Esophagus squamous epithelium (tissue), 5 donors: ENCODE measurements around the gene TRIB2. TPM values are rescaled to one million over a fixed set of nuclear protein-coding genes. Genes with fewer than 3 reads are reported as not detected.
A peak's percentile ranks its signal among the peaks of the same experiment; 100 is the strongest.

Source experiments
- DNase-seq: peaks from one replicate; lab custom pipeline; 2025; lab: John Stamatoyannopoulos, UW
- H3K27ac ChIP-seq, 4 donors: fragments of 200-600 bp; sonication (generic); one replicate each; pipeline ENCODE4 v1.5.1; 2016 to 2019; ENCODE audit warnings: mild to moderate bottlenecking in 1 of 4
- H3K27me3 ChIP-seq, 4 donors: fragments of 200-600 bp; sonication (generic); 1 replicate in 3 of 4; 2 replicates in 1 of 4; pipeline versions ENCODE4 v1.5.1 to v1.6.0; 2017 to 2021; ENCODE audit warnings: antibody characterized with exemption in 1 of 4
- H3K36me3 ChIP-seq, 3 donors: fragments of 200-600 bp; sonication (generic); one replicate each; pipeline ENCODE4 v1.5.1; 2016 to 2019
- H3K4me1 ChIP-seq, 3 donors: fragments of 200-600 bp; sonication (generic); one replicate each; pipeline ENCODE4 v1.5.1; 2017 to 2019
- H3K4me3 ChIP-seq, 4 donors: fragments of 200-600 bp; sonication (generic); 1 replicate in 3 of 4; 2 replicates in 1 of 4; pipeline ENCODE4 v1.5.1; 2016 to 2019; ENCODE audit warnings: mild to moderate bottlenecking in 2 of 4, moderate library complexity in 1 of 4
- H3K9me3 ChIP-seq, 3 donors: fragments of 200-600 bp; sonication (generic); one replicate each; pipeline ENCODE4 v1.5.1; 2016 to 2019
- POLR2A ChIP-seq, 4 donors: fragments of 450-650 bp; IDR thresholded peaks; one replicate each; pipeline ENCODE4 v1.6.1; 2017; ENCODE audit warnings: antibody characterized with exemption in 4 of 4, mild to moderate bottlenecking in 4 of 4, moderate library complexity in 3 of 4
- WGBS, 2 donors: methylation state at CpG; one replicate each; pipeline ENCODE4 v1.1.5; 2018; 5-methylcytosine and 5-hydroxymethylcytosine counted together
- intact Hi-C: fragments of 100-400 bp; cut with DNase I; formaldehyde crosslinking; loops from one replicate; pipeline ENCODE4 v1.15.0; 2022
- total RNA-seq, 4 donors: library from RNA; depleted of rRNA; stranded (reverse); fragments of >200 nt; gene quantifications; one replicate each; pipeline ENCODE4 v1.1.0, GENCODE V29; 2016
- TF ChIP-seq, protein P1 (sequence below), 6 experiments: fragments of 450-650 bp in 4 of 6; fragments of 200-600 bp in 2 of 6; sonication (generic) in 2 of 6; IDR thresholded peaks; one replicate each; pipeline ENCODE4 v1.5.1; 2016 to 2019; ENCODE audit warnings: antibody characterized with exemption in 6 of 6, mild to moderate bottlenecking in 4 of 6, moderate library complexity in 4 of 6
- donor health status: DM: yes; HTN: yes; CAD: no.

Gene TRIB2
- total RNA-seq, result 10 to 100 TPM in 3 of 4 donors, 1 to 10 TPM in 1; 9.8 to 42.2 (median 32.4) TPM

DNA sequence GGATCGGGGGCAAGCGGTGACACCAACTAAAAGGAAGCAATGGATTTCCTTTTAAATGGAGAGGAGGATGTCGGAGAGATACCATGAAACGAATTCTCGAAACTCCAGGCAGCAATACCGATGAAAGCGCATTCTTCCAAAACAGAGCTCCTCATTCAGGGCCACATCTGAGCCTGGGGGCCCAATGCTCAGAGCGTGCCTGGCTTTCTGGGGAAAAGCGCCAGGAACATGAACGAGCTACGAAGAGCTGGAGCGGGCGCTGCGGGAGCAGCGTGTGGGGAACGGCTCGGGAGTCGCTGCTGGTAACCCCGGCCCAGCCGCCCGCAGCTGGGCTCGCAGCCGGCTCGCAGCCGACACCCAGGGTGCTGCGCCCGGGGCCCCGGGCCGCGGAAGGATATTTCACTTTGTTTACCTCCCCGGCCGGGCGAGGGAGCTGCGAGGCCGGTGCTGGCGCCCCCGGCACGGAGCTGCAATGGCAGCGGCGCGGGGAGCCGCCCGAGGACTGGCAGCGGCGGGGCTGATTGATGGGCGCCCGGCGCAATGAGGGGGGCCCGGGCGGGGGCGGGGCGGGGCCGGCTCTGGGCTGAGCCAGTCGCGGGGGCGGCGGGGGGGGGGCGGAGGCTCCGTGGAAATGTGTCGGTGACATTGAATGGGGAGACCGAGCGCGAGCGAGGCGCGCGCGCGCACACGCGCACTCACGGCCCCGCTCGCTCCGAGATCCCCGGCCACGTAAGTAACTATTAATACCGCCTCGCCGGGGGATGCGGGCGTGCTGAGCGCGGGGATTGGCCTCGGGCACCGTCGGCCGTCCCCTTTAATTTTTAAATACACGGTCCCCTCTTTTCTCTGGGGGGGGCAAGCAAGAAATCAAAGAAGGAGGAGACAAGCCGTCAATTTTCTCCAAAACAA, at the start of gene TRIB2:
Gene TRIB2, plus strand, starts transcription at position 655 of the 909 bp plus-strand sequence. CDS start 1,372 bp downstream, outside the sequence.
- Histone ChIP-seq H3K4me3 (peak within 1 kb of the TSS; percentile 53 to 93 (median 80)), H3K9me3 (no peaks in the 10 kb centered on the region), H3K27ac (peak within 1 kb of the TSS; percentile 87 to 92 (median 90)), H3K27me3 (peaks cover 0 to 6% (median 0%) of the 10 kb centered on the region in 4 donors), H3K36me3 (no peaks in the 10 kb centered on the region), H3K4me1 (peaks cover 13 to 63% (median 20%) of the 10 kb centered on the region in 3 donors)
- peak; percentile 67 for DNase-seq
- 0 to 3% methylated on average over 16 to 27 of the region's 90 CpGs for WGBS, 2 donors
- intact Hi-C loops, result loop anchor here (5.0 kb wide), 1 partner anchor 884 kb away; no protein-coding TSS in a partner anchor
- TF ChIP-seq, protein P1, sequence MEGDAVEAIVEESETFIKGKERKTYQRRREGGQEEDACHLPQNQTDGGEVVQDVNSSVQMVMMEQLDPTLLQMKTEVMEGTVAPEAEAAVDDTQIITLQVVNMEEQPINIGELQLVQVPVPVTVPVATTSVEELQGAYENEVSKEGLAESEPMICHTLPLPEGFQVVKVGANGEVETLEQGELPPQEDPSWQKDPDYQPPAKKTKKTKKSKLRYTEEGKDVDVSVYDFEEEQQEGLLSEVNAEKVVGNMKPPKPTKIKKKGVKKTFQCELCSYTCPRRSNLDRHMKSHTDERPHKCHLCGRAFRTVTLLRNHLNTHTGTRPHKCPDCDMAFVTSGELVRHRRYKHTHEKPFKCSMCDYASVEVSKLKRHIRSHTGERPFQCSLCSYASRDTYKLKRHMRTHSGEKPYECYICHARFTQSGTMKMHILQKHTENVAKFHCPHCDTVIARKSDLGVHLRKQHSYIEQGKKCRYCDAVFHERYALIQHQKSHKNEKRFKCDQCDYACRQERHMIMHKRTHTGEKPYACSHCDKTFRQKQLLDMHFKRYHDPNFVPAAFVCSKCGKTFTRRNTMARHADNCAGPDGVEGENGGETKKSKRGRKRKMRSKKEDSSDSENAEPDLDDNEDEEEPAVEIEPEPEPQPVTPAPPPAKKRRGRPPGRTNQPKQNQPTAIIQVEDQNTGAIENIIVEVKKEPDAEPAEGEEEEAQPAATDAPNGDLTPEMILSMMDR (IDR thresholded peaks at IDR 0.05), result peak in 2 of 6 experiments; percentile 1 to 16
- TF ChIP-seq POLR2A (IDR thresholded peaks at IDR 0.05), result peak in 2 of 4 donors; percentile 63 to 74

DNA sequence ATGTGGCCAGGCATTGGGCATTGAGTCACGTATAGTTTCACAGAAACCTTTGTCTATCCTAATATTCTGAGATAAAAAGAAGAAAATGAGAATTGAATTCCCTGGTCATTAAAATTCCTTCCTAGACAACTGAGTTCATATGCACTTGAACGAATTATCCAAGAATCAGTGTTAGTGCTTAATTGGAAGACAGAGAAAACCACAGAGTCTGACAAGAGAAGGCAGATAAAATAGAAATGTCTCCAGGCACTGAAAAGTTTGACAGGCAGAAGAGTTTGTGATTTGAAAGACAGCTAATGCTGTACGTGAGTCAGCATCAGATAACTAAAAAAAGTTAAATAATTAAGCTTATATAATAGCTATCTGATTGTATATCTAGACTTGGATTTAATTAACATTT, 47.7 kb upstream of the TRIB2 start:
- intact Hi-C loops, result no loop called here
- Histone ChIP-seq H3K9me3 (peaks cover 0 to 21% (median 11%) of the 10 kb centered on the region in 3 donors), H3K36me3 (no peaks in the 10 kb centered on the region), H3K4me3 (no peak overlapping the region), H3K27ac (no peak overlapping the region), H3K4me1 (no peaks in the 10 kb centered on the region), H3K27me3 (peaks cover 0 to 3% (median 0%) of the 10 kb centered on the region in 4 donors)
- WGBS, 2 donors, result 46 to 64% methylated on average over 3 of the region's 3 CpGs
- TF ChIP-seq POLR2A (IDR thresholded peaks at IDR 0.05), result no peak
- TF ChIP-seq, protein P1 (IDR thresholded peaks at IDR 0.05), result no peak
- no peak for DNase-seq

DNA sequence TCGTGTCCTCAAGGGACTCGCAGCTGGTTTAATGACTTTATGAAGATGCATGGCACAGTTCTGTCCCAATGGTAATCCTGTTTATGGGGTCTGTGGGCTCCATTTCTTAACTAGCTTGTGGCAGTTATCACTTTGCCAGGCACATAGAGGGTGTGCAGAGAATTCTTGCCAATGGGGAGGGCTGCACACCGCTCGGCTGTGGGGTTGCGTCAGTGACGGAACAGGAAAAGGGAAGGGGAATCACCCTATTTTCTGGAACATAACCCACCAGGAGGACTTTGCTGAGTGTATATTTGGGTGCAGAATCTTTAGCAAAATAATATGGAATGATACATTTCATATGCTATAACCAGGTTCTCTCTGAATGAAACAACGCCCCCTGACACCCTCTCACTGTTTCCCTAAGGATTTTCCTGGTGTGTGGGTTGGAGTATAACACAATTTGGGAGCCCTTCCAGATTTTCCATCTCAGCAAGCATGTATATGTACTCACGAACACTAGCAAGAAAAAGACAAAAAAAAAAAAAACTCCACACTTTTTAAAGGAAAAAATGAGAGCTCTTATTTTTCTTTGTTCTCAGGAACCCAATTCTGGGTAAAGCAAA, 43.9 kb upstream of the TRIB2 start:
- 80 to 81% methylated on average over 5 to 8 of the region's 8 CpGs for WGBS, 2 donors
- intact Hi-C loops, result no loop called here
- no peak for DNase-seq
- Histone ChIP-seq H3K27me3 (peaks cover 0 to 3% (median 0%) of the 10 kb centered on the region in 4 donors), H3K4me1 (peaks cover 0 to 9% (median 8%) of the 10 kb centered on the region in 3 donors), H3K27ac (no peak overlapping the region), H3K4me3 (no peak overlapping the region), H3K36me3 (no peaks in the 10 kb centered on the region), H3K9me3 (no peaks in the 10 kb centered on the region)
- TF ChIP-seq, protein P1 (IDR thresholded peaks at IDR 0.05), result no peak

DNA sequence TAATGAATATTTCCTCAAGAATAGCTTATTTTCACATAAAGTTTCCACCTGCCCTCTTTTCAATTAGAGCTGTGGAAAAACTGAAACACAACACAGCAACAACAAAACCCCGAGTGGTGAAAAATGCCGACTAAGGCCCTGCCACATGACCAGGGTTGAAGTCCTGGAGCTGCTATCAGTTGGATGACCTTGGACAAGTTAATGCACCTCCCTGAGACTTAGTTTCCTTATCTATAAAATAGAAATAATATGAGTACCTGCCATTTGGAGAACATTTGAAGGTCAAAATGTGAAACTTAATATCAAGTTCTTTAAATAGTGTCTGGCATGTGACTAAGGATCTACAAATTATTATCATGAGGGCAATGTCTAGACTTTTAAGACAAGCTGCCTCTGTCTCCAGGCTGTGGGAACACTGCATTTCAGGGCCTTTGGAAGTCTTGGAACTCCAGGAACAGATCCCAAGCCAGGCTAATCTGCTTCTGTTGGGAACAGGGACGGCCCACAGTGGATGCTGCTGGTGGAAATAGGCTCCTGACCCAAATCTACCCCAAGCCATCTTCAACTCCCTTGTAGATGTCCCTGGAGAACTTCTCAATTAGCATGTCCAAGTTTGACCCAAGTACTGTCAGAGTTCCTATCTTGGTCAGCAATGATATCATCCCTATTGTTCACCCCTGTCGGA, 42.0 kb upstream of the TRIB2 start:
- no peak overlapping the region for H3K4me3 ChIP-seq
- TF ChIP-seq, protein P1 (IDR thresholded peaks at IDR 0.05), result no peak
- TF ChIP-seq POLR2A (IDR thresholded peaks at IDR 0.05), result no peak
- H3K36me3 ChIP-seq, result no peaks in the 10 kb centered on the region
- H3K27ac ChIP-seq, result no peak overlapping the region
- no peak for DNase-seq
- WGBS, 2 donors, result 83 to 91% methylated on average over 4 of the region's 4 CpGs
- peaks cover 0 to 9% (median 8%) of the 10 kb centered on the region in 3 donors for H3K4me1 ChIP-seq
- no peaks in the 10 kb centered on the region for H3K27me3 ChIP-seq
- intact Hi-C loops, result no loop called here
- no peaks in the 10 kb centered on the region for H3K9me3 ChIP-seq
